ENCODE data around the gene RABGAP1L.
"Not testable (repeated sequence)": the region's sequence is repeated elsewhere in the genome, so short reads cannot be mapped to it uniquely, and the experiment has no call there.

RABGAP1L gene

GRCh38 chr1:174704300-174704699 is 545.0 kb downstream of the RABGAP1L start:
- in situ Hi-C loops (cut with MboI; ENCODE audit: low sequenced_read_pairs, unreplicated experiment), result no loop called here
- no peak for TF ChIP-seq CTCF (IDR thresholded peaks at IDR 0.05; ENCODE audit: borderline replicate concordance, control extremely low read depth, extremely low read depth, insufficient read depth, missing control alignments)

GRCh38 chr1:174710868-174711845 is 551.8 kb downstream of the RABGAP1L start:
- in situ Hi-C loops (cut with MboI; ENCODE audit: low sequenced_read_pairs, unreplicated experiment), result no loop called here
- TF ChIP-seq CTCF (IDR thresholded peaks at IDR 0.05; ENCODE audit: borderline replicate concordance, control extremely low read depth, extremely low read depth, insufficient read depth, missing control alignments), result no peak

More at GRCh38 chr1:174704300-174704699, 545.0 kb downstream of the RABGAP1L start:
- no peak for DNase-seq (ENCODE audit: low spot score)

GRCh38 chr1:174711848-174712247 is 552.5 kb downstream of the RABGAP1L start:
- in situ Hi-C loops (cut with MboI; ENCODE audit: low sequenced_read_pairs, unreplicated experiment); DNase-seq (ENCODE audit: low spot score): not testable (repeated sequence)

More at GRCh38 chr1:174710868-174711845, 551.8 kb downstream of the RABGAP1L start:
- DNase-seq (ENCODE audit: low spot score), result no peak

- no peak for TF ChIP-seq CTCF (IDR thresholded peaks at IDR 0.05; ENCODE audit: borderline replicate concordance, control extremely low read depth, extremely low read depth, insufficient read depth, missing control alignments)
- in situ Hi-C loops (cut with MboI; ENCODE audit: low sequenced_read_pairs, unreplicated experiment), result no loop called here
- no peak for DNase-seq (ENCODE audit: low spot score)
Measured at GRCh38 chr1:174712541-174712940, 553.2 kb downstream of the RABGAP1L start.

- DNase-seq (ENCODE audit: low spot score), result no peak
- no peak for TF ChIP-seq CTCF (IDR thresholded peaks at IDR 0.05; ENCODE audit: borderline replicate concordance, control extremely low read depth, extremely low read depth, insufficient read depth, missing control alignments)
- in situ Hi-C loops (cut with MboI; ENCODE audit: low sequenced_read_pairs, unreplicated experiment), result no loop called here
Measured at GRCh38 chr1:174713796-174714195, 554.5 kb downstream of the RABGAP1L start.

GRCh38 chr1:174719194-174719593 is 559.9 kb downstream of the RABGAP1L start:
- in situ Hi-C loops (cut with MboI; ENCODE audit: low sequenced_read_pairs, unreplicated experiment), result no loop called here
- no peak for DNase-seq (ENCODE audit: low spot score)
- TF ChIP-seq CTCF (IDR thresholded peaks at IDR 0.05; ENCODE audit: borderline replicate concordance, control extremely low read depth, extremely low read depth, insufficient read depth, missing control alignments), result no peak

- no peak for TF ChIP-seq CTCF (IDR thresholded peaks at IDR 0.05; ENCODE audit: borderline replicate concordance, control extremely low read depth, extremely low read depth, insufficient read depth, missing control alignments)
- in situ Hi-C loops (cut with MboI; ENCODE audit: low sequenced_read_pairs, unreplicated experiment), result no loop called here
- DNase-seq (ENCODE audit: low spot score), result no peak
Measured at GRCh38 chr1:174720618-174721017, 561.3 kb downstream of the RABGAP1L start.

Data from GM13976 (cell line).